OCI-LY1 (cell line): ENCODE results near the gene SLC26A11.

Source experiments
- H2AFZ ChIP-seq: fragments of 200-600 bp; sonication (generic), shearing (Covaris generic); 2 replicates; pipeline ENCODE4 v1.6.0; 2014; ENCODE audit warnings: antibody characterized with exemption, mild to moderate bottlenecking, low read length
- H3F3A ChIP-seq: fragments of 200-600 bp; sonication (generic), shearing (Covaris generic); 2 replicates; pipeline ENCODE4 v1.6.0; 2014; ENCODE audit warnings: mild to moderate bottlenecking, antibody characterized with exemption, low read length, moderate library complexity; ENCODE audit not compliant: insufficient read depth
- H3K27ac ChIP-seq: fragments of 200-600 bp; sonication (generic); 2 replicates; pipeline ENCODE4 v1.5.1; 2014; ENCODE audit warnings: low read length, mixed run types, mild to moderate bottlenecking, low read depth; ENCODE audit not compliant: poor library complexity, severe bottlenecking
- H3K27me3 ChIP-seq: fragments of 200-600 bp; sonication (generic); 2 replicates; pipeline ENCODE4 v1.6.0; 2014; ENCODE audit warnings: antibody characterized with exemption, mild to moderate bottlenecking, low read length, moderate library complexity; ENCODE audit not compliant: insufficient read depth
- H3K36me3 ChIP-seq: fragments of 200-600 bp; sonication (generic); 2 replicates; pipeline ENCODE4 v1.6.1; 2014; ENCODE audit warnings: mild to moderate bottlenecking, antibody characterized with exemption, low read length, moderate library complexity, mixed read lengths; ENCODE audit not compliant: insufficient read depth
- H3K4me1 ChIP-seq: fragments of 200-600 bp; sonication (generic); 2 replicates; pipeline ENCODE4 v1.5.1; 2014; ENCODE audit warnings: mild to moderate bottlenecking, low read length, moderate library complexity; ENCODE audit not compliant: insufficient read depth, severe bottlenecking
- H3K4me2 ChIP-seq: fragments of 200-600 bp; sonication (generic), shearing (Covaris generic); 2 replicates; pipeline ENCODE4 v1.6.1; 2014; ENCODE audit warnings: low read length
- H3K4me3 ChIP-seq: fragments of 200-600 bp; sonication (generic); 2 replicates; pipeline ENCODE4 v1.5.1; 2014; ENCODE audit warnings: low read length, low read depth, mild to moderate bottlenecking, mixed read lengths; ENCODE audit not compliant: poor library complexity, severe bottlenecking
- H3K79me2 ChIP-seq: fragments of 200-600 bp; shearing (Covaris generic); 2 replicates; pipeline ENCODE4 v1.6.1; 2016; ENCODE audit warnings: mixed run types, low read length, mixed read lengths; ENCODE audit not compliant: insufficient read depth
- H3K9ac ChIP-seq: fragments of 200-600 bp; sonication (generic), shearing (Covaris generic); 2 replicates; pipeline ENCODE4 v1.6.1; 2014; ENCODE audit warnings: mild to moderate bottlenecking, low read length, mixed read lengths
- H3K9me2 ChIP-seq: fragments of 200-600 bp; sonication (generic), shearing (Covaris generic); 2 replicates; pipeline ENCODE4 v1.6.1; 2014; ENCODE audit warnings: low read depth, mild to moderate bottlenecking, low read length, mixed read lengths
- H3K9me3 ChIP-seq: fragments of 200-600 bp; shearing (Covaris generic); 2 replicates; pipeline ENCODE4 v1.6.1; 2014; ENCODE audit warnings: low read length, mixed read lengths
- H4K20me1 ChIP-seq: fragments of 200-600 bp; sonication (generic), shearing (Covaris generic); 2 replicates; pipeline ENCODE4 v1.6.0; 2016; ENCODE audit warnings: mild to moderate bottlenecking, low read length; ENCODE audit not compliant: insufficient read depth
- EZH2 ChIP-seq: fragments of 200-600 bp; sonication (generic), shearing (Covaris generic); IDR thresholded peaks from 2 replicates; pipeline ENCODE4 v1.8.0; 2017; ENCODE audit warnings: borderline replicate concordance, mixed run types, mild to moderate bottlenecking, antibody characterized with exemption, low read length, moderate library complexity, mixed read lengths
- TF ChIP-seq, protein P1 (sequence below): fragments of 200-600 bp; sonication (generic), shearing (Covaris generic); IDR thresholded peaks from 2 replicates; pipeline ENCODE4 v1.5.1; 2017; ENCODE audit warnings: mild to moderate bottlenecking, antibody characterized with exemption, low read length, moderate library complexity, mixed read lengths

The SLC26A11 gene

DNA sequence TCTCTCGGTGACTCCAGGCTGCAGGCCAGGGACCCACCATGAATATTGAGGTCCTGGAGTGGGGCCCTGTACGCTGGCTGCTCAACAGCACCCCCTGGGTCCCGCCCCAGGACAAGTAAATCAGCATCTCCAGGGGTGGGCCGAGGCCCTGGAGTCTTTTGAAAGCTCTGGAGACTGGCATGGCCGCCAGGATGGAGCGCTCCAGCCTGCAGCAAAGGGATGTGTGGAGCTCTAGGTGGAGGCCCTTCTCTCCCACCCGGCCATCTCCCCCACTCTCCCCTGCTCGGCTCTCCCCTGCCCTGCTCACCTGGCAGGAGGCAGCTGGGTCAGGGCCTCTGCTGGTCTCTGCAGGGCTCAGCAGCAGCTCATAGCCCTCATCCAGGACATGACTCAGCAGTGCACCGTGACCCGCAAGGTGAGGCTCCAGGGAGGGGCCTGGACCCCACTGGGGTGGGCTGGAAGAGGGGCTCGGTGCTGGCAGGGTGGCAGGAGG is 16.7 kb upstream of the SLC26A11 start:
- Histone ChIP-seq H3K27ac (no peak overlapping the region), H3K27me3 (peaks cover 6% of the 10 kb centered on the region; the same call in 1 of the 2 replicates), H3K36me3 (no peaks in the 10 kb centered on the region), H3K4me1 (no peaks in the 10 kb centered on the region), H3K9me3 (no peaks in the 10 kb centered on the region), H3K9ac (no peak overlapping the region), H3K9me2 (no peaks in the 10 kb centered on the region), H2AFZ (no peak overlapping the region), H4K20me1 (no peaks in the 10 kb centered on the region), H3K79me2 (no peaks in the 10 kb centered on the region), H3F3A (no peaks in the 10 kb centered on the region), H3K4me3 (no peak overlapping the region), H3K4me2 (no peak overlapping the region)
- TF ChIP-seq, protein P1, sequence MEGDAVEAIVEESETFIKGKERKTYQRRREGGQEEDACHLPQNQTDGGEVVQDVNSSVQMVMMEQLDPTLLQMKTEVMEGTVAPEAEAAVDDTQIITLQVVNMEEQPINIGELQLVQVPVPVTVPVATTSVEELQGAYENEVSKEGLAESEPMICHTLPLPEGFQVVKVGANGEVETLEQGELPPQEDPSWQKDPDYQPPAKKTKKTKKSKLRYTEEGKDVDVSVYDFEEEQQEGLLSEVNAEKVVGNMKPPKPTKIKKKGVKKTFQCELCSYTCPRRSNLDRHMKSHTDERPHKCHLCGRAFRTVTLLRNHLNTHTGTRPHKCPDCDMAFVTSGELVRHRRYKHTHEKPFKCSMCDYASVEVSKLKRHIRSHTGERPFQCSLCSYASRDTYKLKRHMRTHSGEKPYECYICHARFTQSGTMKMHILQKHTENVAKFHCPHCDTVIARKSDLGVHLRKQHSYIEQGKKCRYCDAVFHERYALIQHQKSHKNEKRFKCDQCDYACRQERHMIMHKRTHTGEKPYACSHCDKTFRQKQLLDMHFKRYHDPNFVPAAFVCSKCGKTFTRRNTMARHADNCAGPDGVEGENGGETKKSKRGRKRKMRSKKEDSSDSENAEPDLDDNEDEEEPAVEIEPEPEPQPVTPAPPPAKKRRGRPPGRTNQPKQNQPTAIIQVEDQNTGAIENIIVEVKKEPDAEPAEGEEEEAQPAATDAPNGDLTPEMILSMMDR = peak; percentile 24; the same call in 1 of the 2 replicates
- TF ChIP-seq EZH2 = no peak

DNA sequence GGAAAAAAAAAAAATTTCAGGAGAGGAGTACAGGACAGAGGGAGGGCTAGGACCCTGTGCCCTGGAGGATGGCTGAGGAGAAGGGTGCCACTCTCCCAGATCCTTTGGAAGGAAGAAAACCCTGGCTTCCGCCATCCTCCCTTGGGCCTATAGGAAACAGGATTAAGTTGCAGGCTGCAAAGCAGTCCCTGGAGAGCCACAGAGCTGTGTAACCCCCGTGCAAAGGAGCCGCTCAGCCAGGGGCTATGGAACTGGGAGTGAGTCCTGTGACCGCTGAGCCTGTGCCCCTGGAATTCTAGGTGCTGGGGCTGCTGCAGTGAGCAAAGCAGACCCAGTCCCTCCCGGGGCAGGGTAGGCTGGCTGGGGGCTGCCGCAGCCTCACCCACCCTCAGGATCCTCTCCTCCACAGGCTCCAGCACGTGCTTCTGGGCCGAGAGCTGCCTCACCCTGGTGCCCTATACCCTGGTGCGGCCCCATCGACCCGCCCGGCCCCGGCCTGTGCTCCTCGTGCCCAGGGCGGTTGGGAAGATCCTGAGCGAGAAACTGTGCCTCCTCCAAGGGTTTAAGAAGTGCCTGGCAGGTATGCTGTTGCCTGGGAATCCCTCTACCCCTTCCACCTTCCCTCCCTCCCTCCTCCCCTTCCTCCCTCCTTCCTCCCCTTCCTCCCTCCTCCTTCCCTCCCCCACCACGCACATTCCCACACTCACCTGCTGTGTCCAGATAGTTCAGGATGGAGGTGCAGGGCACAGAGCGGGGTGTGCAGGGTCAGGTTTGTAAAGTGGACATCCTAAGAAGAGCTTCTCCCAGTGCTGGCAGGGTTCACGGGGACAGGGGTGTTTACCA is 15.4 kb upstream of the SLC26A11 start:
- no peaks in the 10 kb centered on the region for H3F3A ChIP-seq
- H3K9me2 ChIP-seq = no peaks in the 10 kb centered on the region
- H3K27me3 ChIP-seq = peaks cover 6% of the 10 kb centered on the region; the same call in 1 of the 2 replicates
- no peak overlapping the region for H3K9ac ChIP-seq
- H3K4me1 ChIP-seq = no peaks in the 10 kb centered on the region
- no peak overlapping the region for H3K4me3 ChIP-seq
- no peak overlapping the region for H3K27ac ChIP-seq
- H2AFZ ChIP-seq = no peak overlapping the region
- no peaks in the 10 kb centered on the region for H3K36me3 ChIP-seq
- no peaks in the 10 kb centered on the region for H4K20me1 ChIP-seq
- no peaks in the 10 kb centered on the region for H3K79me2 ChIP-seq
- no peak overlapping the region for H3K4me2 ChIP-seq
- TF ChIP-seq, protein P1 = no peak
- TF ChIP-seq EZH2 = no peak
- H3K9me3 ChIP-seq = no peaks in the 10 kb centered on the region

DNA sequence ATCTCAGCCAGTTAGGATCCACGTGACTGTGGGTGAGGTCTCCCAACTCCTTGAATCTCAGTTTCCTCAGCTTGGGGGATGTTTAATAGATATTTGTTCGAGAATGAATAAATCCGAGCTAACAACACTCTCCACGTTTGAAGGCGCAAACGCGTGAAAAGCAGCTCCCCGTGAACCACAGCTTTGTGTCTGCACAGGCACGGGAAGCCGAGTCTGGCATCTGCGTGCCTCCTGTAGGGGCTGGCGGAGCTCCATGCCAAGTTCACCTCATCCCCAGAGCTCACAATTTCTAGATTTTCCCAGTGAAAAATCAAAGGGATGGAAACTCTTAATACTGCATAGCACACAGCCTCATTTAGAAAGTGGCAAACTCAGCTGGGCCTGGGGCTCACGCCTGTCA is 14.4 kb upstream of the SLC26A11 start:
- no peak overlapping the region for H2AFZ ChIP-seq
- H3K79me2 ChIP-seq = no peaks in the 10 kb centered on the region
- no peaks in the 10 kb centered on the region for H3K9me2 ChIP-seq
- no peaks in the 10 kb centered on the region for H3K4me1 ChIP-seq
- no peak overlapping the region for H3K27ac ChIP-seq
- H4K20me1 ChIP-seq = no peaks in the 10 kb centered on the region
- no peaks in the 10 kb centered on the region for H3K36me3 ChIP-seq
- TF ChIP-seq EZH2 = no peak
- TF ChIP-seq, protein P1 = no peak
- H3K27me3 ChIP-seq = peaks cover 6% of the 10 kb centered on the region; the same call in 1 of the 2 replicates
- no peak overlapping the region for H3K4me3 ChIP-seq
- no peaks in the 10 kb centered on the region for H3F3A ChIP-seq
- H3K4me2 ChIP-seq = no peak overlapping the region
- H3K9ac ChIP-seq = no peak overlapping the region
- H3K9me3 ChIP-seq = no peaks in the 10 kb centered on the region
